Nasal cavity respiratory epithelium epithelial cell of viscerocranial mucosa (primary cell): Measurements from ENCODE around the gene MIA2. TPM values are rescaled to one million over a fixed set of nuclear protein-coding genes. Genes with fewer than 3 reads are reported as not detected.

Experiments
- total RNA-seq: library from RNA; depleted of rRNA; stranded (reverse); fragments of >200 nt; gene quantifications from 2 replicates; pipeline ENCODE4 v1.2.3, GENCODE V29; 2014

MIA2 gene, protein sequence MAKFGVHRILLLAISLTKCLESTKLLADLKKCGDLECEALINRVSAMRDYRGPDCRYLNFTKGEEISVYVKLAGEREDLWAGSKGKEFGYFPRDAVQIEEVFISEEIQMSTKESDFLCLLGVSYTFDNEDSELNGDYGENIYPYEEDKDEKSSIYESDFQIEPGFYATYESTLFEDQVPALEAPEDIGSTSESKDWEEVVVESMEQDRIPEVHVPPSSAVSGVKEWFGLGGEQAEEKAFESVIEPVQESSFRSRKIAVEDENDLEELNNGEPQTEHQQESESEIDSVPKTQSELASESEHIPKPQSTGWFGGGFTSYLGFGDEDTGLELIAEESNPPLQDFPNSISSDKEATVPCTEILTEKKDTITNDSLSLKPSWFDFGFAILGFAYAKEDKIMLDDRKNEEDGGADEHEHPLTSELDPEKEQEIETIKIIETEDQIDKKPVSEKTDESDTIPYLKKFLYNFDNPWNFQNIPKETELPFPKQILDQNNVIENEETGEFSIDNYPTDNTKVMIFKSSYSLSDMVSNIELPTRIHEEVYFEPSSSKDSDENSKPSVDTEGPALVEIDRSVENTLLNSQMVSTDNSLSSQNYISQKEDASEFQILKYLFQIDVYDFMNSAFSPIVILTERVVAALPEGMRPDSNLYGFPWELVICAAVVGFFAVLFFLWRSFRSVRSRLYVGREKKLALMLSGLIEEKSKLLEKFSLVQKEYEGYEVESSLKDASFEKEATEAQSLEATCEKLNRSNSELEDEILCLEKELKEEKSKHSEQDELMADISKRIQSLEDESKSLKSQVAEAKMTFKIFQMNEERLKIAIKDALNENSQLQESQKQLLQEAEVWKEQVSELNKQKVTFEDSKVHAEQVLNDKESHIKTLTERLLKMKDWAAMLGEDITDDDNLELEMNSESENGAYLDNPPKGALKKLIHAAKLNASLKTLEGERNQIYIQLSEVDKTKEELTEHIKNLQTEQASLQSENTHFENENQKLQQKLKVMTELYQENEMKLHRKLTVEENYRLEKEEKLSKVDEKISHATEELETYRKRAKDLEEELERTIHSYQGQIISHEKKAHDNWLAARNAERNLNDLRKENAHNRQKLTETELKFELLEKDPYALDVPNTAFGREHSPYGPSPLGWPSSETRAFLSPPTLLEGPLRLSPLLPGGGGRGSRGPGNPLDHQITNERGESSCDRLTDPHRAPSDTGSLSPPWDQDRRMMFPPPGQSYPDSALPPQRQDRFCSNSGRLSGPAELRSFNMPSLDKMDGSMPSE (N-terminal part only)
- total RNA-seq = 81.7 and 91.8 TPM in 2 replicates

GRCh38 chr14:39233680-39234326 is at the start of gene MIA2:
MIA2 (plus strand) TSS chr14:39233915; CDS start chr14:39234115, 200 bp downstream.

DNA sequence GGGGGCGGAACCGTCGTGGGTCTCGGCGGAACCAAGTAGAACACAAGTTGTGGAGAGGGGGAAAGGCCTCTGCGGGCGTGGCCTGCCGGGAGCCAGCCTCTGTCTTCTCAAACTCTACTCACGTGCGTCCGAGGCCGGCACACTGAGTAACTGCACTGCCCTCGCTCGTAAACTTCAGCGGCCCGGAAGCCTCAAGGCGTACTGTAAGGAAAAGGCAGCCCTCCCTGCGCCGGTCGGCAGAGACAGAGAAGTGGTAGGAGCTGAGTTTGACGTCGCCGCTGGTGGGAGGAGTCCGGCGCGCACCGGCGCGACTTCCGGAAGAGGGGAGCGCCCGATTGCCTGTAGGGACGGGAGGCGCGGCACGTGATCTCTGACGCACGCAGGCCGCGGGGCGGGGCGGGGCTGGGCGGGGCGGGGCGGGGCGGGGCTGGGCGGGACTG is 198.5 kb downstream of the MIA2 start, which contains the start of gene FBXO33:
TSS of gene FBXO33 (minus strand) at position 255 of the 440 bp plus-strand sequence. CDS start 271 bp downstream, outside the sequence.

Other genes with a start within 250 kb of the MIA2 start
- 123 and 176 TPM in 2 replicates for gene SEC23A, start 130.7 kb upstream of the MIA2 start, total RNA-seq
- 40.3 and 57.4 TPM in 2 replicates for gene GEMIN2, start 119.6 kb upstream of the MIA2 start, total RNA-seq
- 36.9 and 41.4 TPM in 2 replicates for gene TRAPPC6B, start 63.6 kb upstream of the MIA2 start, total RNA-seq
- gene PNN, start 58.7 kb upstream of the MIA2 start, total RNA-seq = 15.4 and 33.5 TPM in 2 replicates
- 15.4 and 16.3 TPM in 2 replicates for gene FBXO33, start 198.5 kb downstream of the MIA2 start, total RNA-seq